Osteoblast (primary cell): ENCODE results near the gene GDPD5. TPM values are rescaled to one million over a fixed set of nuclear protein-coding genes. Genes with fewer than 3 reads are reported as not detected.

Experiments
- DNase-seq: peaks from one replicate; pipeline ENCODE4 v3.0.0; 2011; ENCODE audit warnings: low spot score, mixed read lengths; ENCODE audit not compliant: insufficient read length; ENCODE audit errors: missing footprints
- H2AFZ ChIP-seq: 2 replicates; pipeline ENCODE4 v1.6.0; 2011; ENCODE audit warnings: mild to moderate bottlenecking, low read length
- H3K27ac ChIP-seq: 2 replicates; pipeline ENCODE4 v1.5.1; 2011; ENCODE audit warnings: mild to moderate bottlenecking, low read depth, low read length, moderate library complexity
- H3K27me3 ChIP-seq: 2 replicates; pipeline ENCODE4 v1.6.0; 2012; ENCODE audit warnings: mild to moderate bottlenecking, control low read depth, inconsistent platforms, low read length, moderate library complexity; ENCODE audit not compliant: insufficient read depth
- H3K36me3 ChIP-seq: 2 replicates; pipeline ENCODE4 v1.5.1; 2011; ENCODE audit warnings: mild to moderate bottlenecking, low read length, control low read depth, moderate library complexity; ENCODE audit not compliant: insufficient read depth
- H3K4me1 ChIP-seq: 2 replicates; pipeline ENCODE4 v1.5.1; 2011; ENCODE audit warnings: mild to moderate bottlenecking, low read length, control low read depth, moderate library complexity; ENCODE audit not compliant: insufficient read depth
- H3K4me2 ChIP-seq: 2 replicates; pipeline ENCODE4 v1.6.0; 2011; ENCODE audit warnings: mild to moderate bottlenecking, low read length; ENCODE audit not compliant: insufficient read depth
- H3K4me3 ChIP-seq: fragments of 200-600 bp; sonication (generic); 3 replicates; pipeline ENCODE4 v1.5.1; 2012; ENCODE audit warnings: mild to moderate bottlenecking, low read length, inconsistent platforms; ENCODE audit not compliant: insufficient read depth
- H3K79me2 ChIP-seq: 2 replicates; pipeline ENCODE4 v1.6.0; 2012; ENCODE audit warnings: mild to moderate bottlenecking, low read length, control low read depth, inconsistent platforms; ENCODE audit not compliant: insufficient read depth
- H3K9me3 ChIP-seq: 2 replicates; pipeline ENCODE4 v1.5.1; 2011; ENCODE audit warnings: low read depth, low read length, control low read depth
- H4K20me1 ChIP-seq: 2 replicates; pipeline ENCODE4 v1.6.0; 2012; ENCODE audit warnings: mild to moderate bottlenecking, low read length, control low read depth; ENCODE audit not compliant: insufficient read depth
- total RNA-seq: library from RNA; depleted of rRNA; stranded (reverse); fragments of >200 nt; gene quantifications from 2 replicates; pipeline ENCODE4 v1.2.3, GENCODE V29; 2012
- TF ChIP-seq, protein P1 (sequence below): IDR thresholded peaks from 2 replicates; pipeline ENCODE4 v1.5.1; 2011; ENCODE audit warnings: mild to moderate bottlenecking, low read depth, low read length, moderate library complexity; ENCODE audit errors: extremely low read depth

The GDPD5 gene
- total RNA-seq, 1 donor: 13.4 TPM

DNA sequence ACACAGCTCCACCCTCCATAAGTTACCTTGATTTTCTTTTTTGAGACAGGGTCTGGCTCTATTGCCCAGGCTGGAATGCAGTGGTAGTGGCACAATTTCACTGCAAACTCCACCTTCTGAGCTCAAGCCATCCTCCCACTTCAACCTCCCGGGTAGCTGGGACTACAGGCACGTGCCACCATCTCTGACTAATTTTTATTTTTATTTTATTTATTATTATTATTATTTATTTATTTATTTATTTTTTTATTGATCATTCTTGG lies 116.9 kb downstream of the GDPD5 start:
- H3K27ac ChIP-seq: no peak overlapping the region
- no peaks in the 10 kb centered on the region for H3K9me3 ChIP-seq
- H4K20me1 ChIP-seq: peaks cover 39% of the 10 kb centered on the region
- no peak for DNase-seq
- no peak overlapping the region for H3K4me3 ChIP-seq
- H3K27me3 ChIP-seq: no peaks in the 10 kb centered on the region
- peaks cover 11% of the 10 kb centered on the region for H3K4me1 ChIP-seq
- H2AFZ ChIP-seq: no peak overlapping the region
- peaks cover 66% of the 10 kb centered on the region for H3K36me3 ChIP-seq
- TF ChIP-seq, protein P1, sequence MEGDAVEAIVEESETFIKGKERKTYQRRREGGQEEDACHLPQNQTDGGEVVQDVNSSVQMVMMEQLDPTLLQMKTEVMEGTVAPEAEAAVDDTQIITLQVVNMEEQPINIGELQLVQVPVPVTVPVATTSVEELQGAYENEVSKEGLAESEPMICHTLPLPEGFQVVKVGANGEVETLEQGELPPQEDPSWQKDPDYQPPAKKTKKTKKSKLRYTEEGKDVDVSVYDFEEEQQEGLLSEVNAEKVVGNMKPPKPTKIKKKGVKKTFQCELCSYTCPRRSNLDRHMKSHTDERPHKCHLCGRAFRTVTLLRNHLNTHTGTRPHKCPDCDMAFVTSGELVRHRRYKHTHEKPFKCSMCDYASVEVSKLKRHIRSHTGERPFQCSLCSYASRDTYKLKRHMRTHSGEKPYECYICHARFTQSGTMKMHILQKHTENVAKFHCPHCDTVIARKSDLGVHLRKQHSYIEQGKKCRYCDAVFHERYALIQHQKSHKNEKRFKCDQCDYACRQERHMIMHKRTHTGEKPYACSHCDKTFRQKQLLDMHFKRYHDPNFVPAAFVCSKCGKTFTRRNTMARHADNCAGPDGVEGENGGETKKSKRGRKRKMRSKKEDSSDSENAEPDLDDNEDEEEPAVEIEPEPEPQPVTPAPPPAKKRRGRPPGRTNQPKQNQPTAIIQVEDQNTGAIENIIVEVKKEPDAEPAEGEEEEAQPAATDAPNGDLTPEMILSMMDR: no peak
- H3K79me2 ChIP-seq: peaks cover 48% of the 10 kb centered on the region
- no peak overlapping the region for H3K4me2 ChIP-seq

- H3K36me3 ChIP-seq: peaks cover 69% of the 10 kb centered on the region
- no peak overlapping the region for H3K27ac ChIP-seq
- H3K4me1 ChIP-seq: peaks cover 34% of the 10 kb centered on the region
- no peak overlapping the region for H3K4me2 ChIP-seq
- TF ChIP-seq, protein P1: no peak
- no peaks in the 10 kb centered on the region for H3K9me3 ChIP-seq
- H3K27me3 ChIP-seq: no peaks in the 10 kb centered on the region
- H3K4me3 ChIP-seq: no peak overlapping the region
- no peak overlapping the region for H2AFZ ChIP-seq
- H3K79me2 ChIP-seq: peaks cover 69% of the 10 kb centered on the region
- H4K20me1 ChIP-seq: peaks cover 64% of the 10 kb centered on the region
- DNase-seq: no peak
Observed at GRCh38 chr11:75406338-75406777, 119.4 kb downstream of the GDPD5 start.

DNA sequence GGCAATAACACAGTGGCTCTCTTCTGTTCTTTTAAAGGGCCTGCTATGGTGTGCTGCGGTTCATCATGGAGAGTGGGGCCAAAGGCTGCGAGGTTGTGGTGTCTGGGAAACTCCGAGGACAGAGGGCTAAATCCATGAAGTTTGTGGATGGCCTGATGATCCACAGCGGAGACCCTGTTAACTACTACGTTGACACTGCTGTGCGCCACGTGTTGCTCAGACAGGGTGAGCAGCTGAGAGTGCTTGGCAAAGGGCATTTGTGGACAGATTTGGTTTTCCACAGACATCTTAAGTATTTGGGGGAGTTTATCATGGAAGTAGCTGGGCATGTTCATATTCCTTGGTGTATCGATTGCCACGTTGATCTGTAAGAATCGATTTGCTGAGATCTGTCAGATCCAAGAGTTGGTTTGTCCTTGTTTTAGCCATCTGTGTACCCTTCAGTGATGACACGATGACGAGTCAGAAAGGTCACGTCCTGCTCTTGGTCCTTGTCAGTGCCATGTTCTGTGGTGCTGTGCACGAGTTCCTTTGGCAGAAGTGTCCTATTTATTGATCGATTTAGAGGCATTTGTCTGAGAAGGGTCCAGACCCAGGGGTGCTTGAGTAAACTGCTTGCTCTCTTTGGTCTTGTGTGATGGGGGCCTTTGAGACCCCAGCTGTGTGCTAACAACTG lies 121.6 kb downstream of the GDPD5 start:
- H3K4me2 ChIP-seq: no peak overlapping the region
- TF ChIP-seq, protein P1: no peak
- DNase-seq: no peak
- H3K9me3 ChIP-seq: no peaks in the 10 kb centered on the region
- peaks cover 89% of the 10 kb centered on the region for H3K79me2 ChIP-seq
- no peaks in the 10 kb centered on the region for H3K27me3 ChIP-seq
- H2AFZ ChIP-seq: no peak overlapping the region
- H3K4me3 ChIP-seq: no peak overlapping the region
- H3K4me1 ChIP-seq: peaks cover 44% of the 10 kb centered on the region
- peaks cover 78% of the 10 kb centered on the region for H4K20me1 ChIP-seq
- H3K27ac ChIP-seq: peak overlapping the region; percentile 31
- peaks cover 79% of the 10 kb centered on the region for H3K36me3 ChIP-seq

GRCh38 chr11:75403037-75403436 lies 122.7 kb downstream of the GDPD5 start:
- H3K27ac ChIP-seq: peak overlapping the region; percentile 36
- peaks cover 71% of the 10 kb centered on the region for H3K36me3 ChIP-seq
- no peaks in the 10 kb centered on the region for H3K27me3 ChIP-seq
- TF ChIP-seq, protein P1: no peak
- no peak overlapping the region for H2AFZ ChIP-seq
- H3K4me2 ChIP-seq: peak overlapping the region; percentile 100
- H3K4me1 ChIP-seq: peaks cover 46% of the 10 kb centered on the region
- H3K79me2 ChIP-seq: peaks cover 82% of the 10 kb centered on the region
- DNase-seq: no peak
- H3K9me3 ChIP-seq: no peaks in the 10 kb centered on the region
- peaks cover 76% of the 10 kb centered on the region for H4K20me1 ChIP-seq
- H3K4me3 ChIP-seq: no peak overlapping the region
